Sigmoid colon (tissue), 3 donors: ENCODE measurements around the gene NOS3.
A peak's percentile ranks its signal among the peaks of the same experiment; 100 is the strongest.

Experiments
- POLR2A ChIP-seq, 2 donors: fragments of 450-650 bp; IDR thresholded peaks; one replicate each; pipeline ENCODE4 v1.6.1; 2016; ENCODE audit warnings: antibody characterized with exemption in 2 of 2, mild to moderate bottlenecking in 2 of 2, moderate library complexity in 2 of 2
- TF ChIP-seq, protein P1 (sequence below), 4 experiments: fragments of 450-650 bp in 3 of 4; fragments of 200-600 bp in 1 of 4; IDR thresholded peaks; one replicate each; pipeline ENCODE4 v1.5.1; 2016 to 2019; ENCODE audit warnings: antibody characterized with exemption in 4 of 4, mild to moderate bottlenecking in 3 of 4, moderate library complexity in 2 of 4

GRCh38 chr7:150988230-150989226 is 2.3 kb upstream of the NOS3 start:
- TF ChIP-seq, protein P1, sequence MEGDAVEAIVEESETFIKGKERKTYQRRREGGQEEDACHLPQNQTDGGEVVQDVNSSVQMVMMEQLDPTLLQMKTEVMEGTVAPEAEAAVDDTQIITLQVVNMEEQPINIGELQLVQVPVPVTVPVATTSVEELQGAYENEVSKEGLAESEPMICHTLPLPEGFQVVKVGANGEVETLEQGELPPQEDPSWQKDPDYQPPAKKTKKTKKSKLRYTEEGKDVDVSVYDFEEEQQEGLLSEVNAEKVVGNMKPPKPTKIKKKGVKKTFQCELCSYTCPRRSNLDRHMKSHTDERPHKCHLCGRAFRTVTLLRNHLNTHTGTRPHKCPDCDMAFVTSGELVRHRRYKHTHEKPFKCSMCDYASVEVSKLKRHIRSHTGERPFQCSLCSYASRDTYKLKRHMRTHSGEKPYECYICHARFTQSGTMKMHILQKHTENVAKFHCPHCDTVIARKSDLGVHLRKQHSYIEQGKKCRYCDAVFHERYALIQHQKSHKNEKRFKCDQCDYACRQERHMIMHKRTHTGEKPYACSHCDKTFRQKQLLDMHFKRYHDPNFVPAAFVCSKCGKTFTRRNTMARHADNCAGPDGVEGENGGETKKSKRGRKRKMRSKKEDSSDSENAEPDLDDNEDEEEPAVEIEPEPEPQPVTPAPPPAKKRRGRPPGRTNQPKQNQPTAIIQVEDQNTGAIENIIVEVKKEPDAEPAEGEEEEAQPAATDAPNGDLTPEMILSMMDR (IDR thresholded peaks at IDR 0.05): peak; percentile 91 to 98 (median 97)
- TF ChIP-seq POLR2A (IDR thresholded peaks at IDR 0.05): no peak
